ENCODE measurements around the gene FRYL. TPM values are rescaled to one million over a fixed set of nuclear protein-coding genes. Genes with fewer than 3 reads are reported as not detected.
"Not testable (repeated sequence)": the region's sequence is repeated elsewhere in the genome, so short reads cannot be mapped to it uniquely, and the experiment has no call there.

The FRYL gene
- total RNA-seq, 1 donor from 2014 or later = 40.2 TPM

- intact Hi-C loops (cut with micrococcal nuclease) = no loop called here
- no peak for DNase-seq
- ATAC-seq = no peak
Measured at GRCh38 chr4:48483006-48483776, 296.9 kb downstream of the FRYL start, which contains the start of gene SLC10A4. Gene SLC10A4 (plus strand): TSS chr4:48483343. CDS start chr4:48483562, 219 bp downstream.

GRCh38 chr4:48481581-48481980 lies 298.5 kb downstream of the FRYL start:
- intact Hi-C loops (cut with micrococcal nuclease) = no loop called here
- DNase-seq = no peak
- ATAC-seq = no peak

- intact Hi-C loops (cut with micrococcal nuclease) = no loop called here
- no peak for ATAC-seq
- DNase-seq = no peak
Measured at GRCh38 chr4:48478273-48478672, 301.8 kb downstream of the FRYL start.

GRCh38 chr4:48475770-48476169 lies 304.3 kb downstream of the FRYL start:
- DNase-seq (no peak), ATAC-seq (no peak)
- intact Hi-C loops (cut with micrococcal nuclease) = no loop called here

- no peak for ATAC-seq
- intact Hi-C loops (cut with micrococcal nuclease) = no loop called here
Measured at GRCh38 chr4:48472794-48473193, 307.3 kb downstream of the FRYL start.

GRCh38 chr4:48470570-48470969 lies 309.5 kb downstream of the FRYL start:
- intact Hi-C loops (cut with micrococcal nuclease) = no loop called here
- DNase-seq (no peak), ATAC-seq (no peak)

More at GRCh38 chr4:48472794-48473193, 307.3 kb downstream of the FRYL start:
- DNase-seq = no peak

- intact Hi-C loops (cut with micrococcal nuclease) = no loop called here
- DNase-seq = no peak
- ATAC-seq = no peak
Measured at GRCh38 chr4:48470137-48470536, 309.9 kb downstream of the FRYL start.

- intact Hi-C loops (cut with micrococcal nuclease) = no loop called here
- ATAC-seq = no peak
- no peak for DNase-seq
Measured at GRCh38 chr4:48467891-48468290, 312.2 kb downstream of the FRYL start.

GRCh38 chr4:48467442-48467841 lies 312.6 kb downstream of the FRYL start:
- DNase-seq (no peak), ATAC-seq (no peak)
- intact Hi-C loops (cut with micrococcal nuclease) = no loop called here

GRCh38 chr4:48462363-48462762 lies 317.7 kb downstream of the FRYL start:
- no peak for ATAC-seq
- no peak for DNase-seq
- intact Hi-C loops (cut with micrococcal nuclease) = no loop called here

GRCh38 chr4:48461000-48461399 lies 319.1 kb downstream of the FRYL start:
- DNase-seq = no peak
- intact Hi-C loops (cut with micrococcal nuclease) = no loop called here
- ATAC-seq = no peak

GRCh38 chr4:48454591-48454990 lies 325.5 kb downstream of the FRYL start:
- intact Hi-C loops (cut with micrococcal nuclease) = no loop called here
- ATAC-seq (no peak), DNase-seq (no peak)

- DNase-seq; intact Hi-C loops (cut with micrococcal nuclease); ATAC-seq: not testable (repeated sequence)
Measured at GRCh38 chr4:48451656-48452055, 328.4 kb downstream of the FRYL start.

- no peak for DNase-seq
- intact Hi-C loops (cut with micrococcal nuclease) = no loop called here
- no peak for ATAC-seq
Measured at GRCh38 chr4:48450740-48451139, 329.3 kb downstream of the FRYL start.

GRCh38 chr4:48449151-48449550 lies 330.9 kb downstream of the FRYL start:
- intact Hi-C loops (cut with micrococcal nuclease) = no loop called here

More at GRCh38 chr4:48449151-48449550, 330.9 kb downstream of the FRYL start:
- no peak for DNase-seq
- no peak for ATAC-seq

Other genes starting within 250 kb of the FRYL start
- 131 TPM for gene OCIAD1, start 50.8 kb upstream of the FRYL start, total RNA-seq
- 18.3 TPM for gene OCIAD2, start 126.5 kb upstream of the FRYL start, total RNA-seq
- gene CWH43, start 206.0 kb upstream of the FRYL start, total RNA-seq = not detected